HEK293 (cell line): ENCODE data around the gene TRPM5.
A peak's percentile ranks its signal among the peaks of the same experiment; 100 is the strongest.

ENCODE experiments used
- BCL11B ChIP-seq: fragments of 450-650 bp; formaldehyde crosslinking; IDR thresholded peaks from 2 replicates; pipeline ENCODE4 v1.5.1; 2016; ENCODE audit warnings: low read depth, missing biosample characterization, missing genetic modification characterization
- GLI2 ChIP-seq: fragments of 450-650 bp; formaldehyde crosslinking; IDR thresholded peaks from 2 replicates; pipeline ENCODE4; 2017; ENCODE audit warnings: missing biosample characterization, missing genetic modification characterization, low read depth, borderline replicate concordance
- KLF10 ChIP-seq: fragments of 450-650 bp; IDR thresholded peaks from 2 replicates; pipeline ENCODE4 v1.5.1; 2018; ENCODE audit warnings: missing biosample characterization, mild to moderate bottlenecking, missing genetic modification characterization
- KLF16 ChIP-seq: fragments of 450-650 bp; formaldehyde crosslinking; IDR thresholded peaks from 2 replicates; pipeline ENCODE4 v1.5.1; 2017; ENCODE audit warnings: missing biosample characterization, missing genetic modification characterization
- MEIS1 ChIP-seq: sonication (generic); formaldehyde crosslinking; IDR thresholded peaks from 2 replicates; pipeline ENCODE4 v1.8.1; 2022; ENCODE audit warnings: missing genetic modification reagents, mild to moderate bottlenecking, borderline replicate concordance
- PRDM1 ChIP-seq: fragments of 450-650 bp; formaldehyde crosslinking; IDR thresholded peaks from 2 replicates; pipeline ENCODE4; 2016; ENCODE audit warnings: missing biosample characterization, missing genetic modification characterization
- SETDB1 ChIP-seq: IDR thresholded peaks from one replicate; pipeline ENCODE4 v1.6.1; 2017; ENCODE audit warnings: mild to moderate bottlenecking, low read length, moderate library complexity, mixed read lengths; ENCODE audit not compliant: insufficient read length
- TCF7L2 ChIP-seq: IDR thresholded peaks from 2 replicates; pipeline ENCODE4 v1.6.1; 2011; ENCODE audit warnings: low read depth, mild to moderate bottlenecking, inconsistent platforms, low read length, moderate library complexity, borderline replicate concordance
- ZNF114 ChIP-seq: fragments of 450-650 bp; formaldehyde crosslinking; IDR thresholded peaks from 2 replicates; pipeline ENCODE4 v1.5.0; 2017; ENCODE audit warnings: missing biosample characterization, missing genetic modification characterization
- ZNF140 ChIP-seq: fragments of 450-650 bp; formaldehyde crosslinking; IDR thresholded peaks from 2 replicates; pipeline ENCODE4 v1.5.1; 2016; ENCODE audit warnings: missing biosample characterization, missing genetic modification characterization
- ZNF169 ChIP-seq: fragments of 450-650 bp; formaldehyde crosslinking; IDR thresholded peaks from 2 replicates; pipeline ENCODE4 v1.5.1; 2016; ENCODE audit warnings: missing biosample characterization, missing genetic modification characterization
- ZNF19 ChIP-seq: fragments of 450-650 bp; formaldehyde crosslinking; IDR thresholded peaks from 2 replicates; pipeline ENCODE4; 2016; ENCODE audit warnings: missing biosample characterization, missing genetic modification characterization, low read depth
- ZNF202 ChIP-seq: fragments of 450-650 bp; formaldehyde crosslinking; IDR thresholded peaks from 2 replicates; pipeline ENCODE4 v1.5.1; 2016; ENCODE audit warnings: missing biosample characterization, missing genetic modification characterization, borderline replicate concordance
- ZNF292 ChIP-seq: fragments of 450-650 bp; formaldehyde crosslinking; IDR thresholded peaks from 2 replicates; pipeline ENCODE4 v1.5.1; 2016; ENCODE audit warnings: low read depth, missing biosample characterization, missing genetic modification characterization, borderline replicate concordance
- ZNF354C ChIP-seq: fragments of 450-650 bp; formaldehyde crosslinking; IDR thresholded peaks from 2 replicates; pipeline ENCODE4 v1.5.1; 2016; ENCODE audit warnings: missing biosample characterization, missing genetic modification characterization, low read depth, borderline replicate concordance
- ZNF37A ChIP-seq: fragments of 450-650 bp; IDR thresholded peaks from 2 replicates; pipeline ENCODE4 v1.5.1; 2018; ENCODE audit warnings: missing biosample characterization, missing genetic modification characterization
- ZNF555 ChIP-seq: fragments of 450-650 bp; formaldehyde crosslinking; conservative IDR thresholded peaks from 2 replicates; pipeline ENCODE4 v1.5.1; 2017; ENCODE audit warnings: missing biosample characterization, mild to moderate bottlenecking, missing genetic modification characterization, inconsistent platforms
- ZNF610 ChIP-seq: fragments of 450-650 bp; formaldehyde crosslinking; IDR thresholded peaks from 2 replicates; pipeline ENCODE4 v1.5.1; 2016; ENCODE audit warnings: missing biosample characterization, missing genetic modification characterization, borderline replicate concordance
- ZNF658 ChIP-seq: fragments of 450-650 bp; formaldehyde crosslinking; IDR thresholded peaks from 2 replicates; pipeline ENCODE4; 2016; ENCODE audit warnings: missing biosample characterization, missing genetic modification characterization
- ZNF670 ChIP-seq: fragments of 450-650 bp; formaldehyde crosslinking; IDR thresholded peaks from 2 replicates; pipeline ENCODE4 v1.5.1; 2016; ENCODE audit warnings: missing biosample characterization, missing genetic modification characterization, low read depth
- ZNF776 ChIP-seq: fragments of 450-650 bp; formaldehyde crosslinking; IDR thresholded peaks from 2 replicates; pipeline ENCODE4 v1.5.0; 2017; ENCODE audit warnings: missing biosample characterization, missing genetic modification characterization, borderline replicate concordance
- ZNF792 ChIP-seq: fragments of 450-650 bp; formaldehyde crosslinking; IDR thresholded peaks from 2 replicates; pipeline ENCODE4 v1.5.1; 2016; ENCODE audit warnings: missing biosample characterization, missing genetic modification characterization
- ZSCAN23 ChIP-seq: fragments of 450-650 bp; formaldehyde crosslinking; IDR thresholded peaks from 2 replicates; pipeline ENCODE4 v1.5.1; 2016; ENCODE audit warnings: missing biosample characterization, missing genetic modification characterization
- TF ChIP-seq, protein P1 (sequence below): fragments of 450-650 bp; formaldehyde crosslinking; IDR thresholded peaks from 2 replicates; pipeline ENCODE4 v1.5.1; 2017; ENCODE audit warnings: missing biosample characterization, missing genetic modification characterization
- TF ChIP-seq, protein P2 (sequence below): fragments of 450-650 bp; formaldehyde crosslinking; IDR thresholded peaks from 2 replicates; pipeline ENCODE4 v1.5.1; 2017; ENCODE audit warnings: missing biosample characterization, missing genetic modification characterization
- TF ChIP-seq, protein P3 (sequence below): fragments of 450-650 bp; formaldehyde crosslinking; IDR thresholded peaks from 2 replicates; pipeline ENCODE4 v1.5.1; 2016; ENCODE audit warnings: missing biosample characterization, missing genetic modification characterization
- TF ChIP-seq, protein P4 (sequence below): fragments of 450-650 bp; formaldehyde crosslinking; IDR thresholded peaks from 2 replicates; pipeline ENCODE4 v1.5.1; 2016; ENCODE audit warnings: missing biosample characterization, missing genetic modification characterization
- TF ChIP-seq, protein P5 (sequence below): fragments of 450-650 bp; formaldehyde crosslinking; IDR thresholded peaks from 2 replicates; pipeline ENCODE4 v1.5.1; 2016; ENCODE audit warnings: missing biosample characterization, missing genetic modification characterization
- TF ChIP-seq, protein P6 (sequence below): fragments of 450-650 bp; formaldehyde crosslinking; IDR thresholded peaks from 2 replicates; pipeline ENCODE4 v1.5.1; 2016; ENCODE audit warnings: missing biosample characterization, missing genetic modification characterization
- TF ChIP-seq, protein P7 (sequence below): fragments of 450-650 bp; formaldehyde crosslinking; IDR thresholded peaks from 2 replicates; pipeline ENCODE4 v1.5.1; 2016; ENCODE audit warnings: missing biosample characterization, missing genetic modification characterization

TRPM5 gene

DNA sequence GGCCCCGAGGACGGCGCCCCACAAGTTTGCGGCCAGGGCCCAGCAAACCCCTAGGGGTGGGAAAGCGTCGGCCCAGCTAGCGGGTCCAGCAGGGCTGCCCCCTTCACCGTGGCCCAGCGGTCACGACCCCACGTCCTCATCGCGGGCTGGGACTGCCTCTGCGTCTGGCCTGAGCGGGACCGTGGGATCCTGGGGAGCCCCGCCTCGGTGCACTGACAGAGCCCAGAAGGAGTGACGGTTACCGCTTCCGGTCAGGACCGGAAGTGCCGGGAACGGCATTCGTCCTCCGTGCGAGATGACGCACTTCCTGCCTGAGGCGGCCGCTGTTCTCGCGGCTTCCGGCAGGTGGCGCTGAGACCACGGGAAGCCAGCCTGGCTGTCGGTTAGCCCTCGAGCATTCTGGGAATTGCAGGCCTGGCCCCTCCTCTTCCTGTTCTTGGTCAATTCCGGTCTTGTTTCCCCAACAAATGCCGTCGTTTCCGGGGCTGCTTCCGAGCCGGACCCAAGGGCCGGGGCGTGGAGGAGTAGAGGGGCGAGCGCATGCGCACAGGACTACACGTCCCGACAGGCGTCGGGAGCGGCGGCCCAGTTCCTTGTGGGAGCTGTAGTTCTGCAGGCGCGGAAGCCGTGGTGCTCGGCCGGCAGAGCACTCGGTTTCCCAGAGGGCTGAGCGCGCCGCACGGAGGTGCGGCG, 44.1 kb downstream of the TRPM5 start, which contains the start of gene TSSC4 (continued):
- peak; percentile 37; the same call in 1 of the 2 replicates for TF ChIP-seq KLF10 (tag by site-specific recombination)
- TF ChIP-seq, protein P1, sequence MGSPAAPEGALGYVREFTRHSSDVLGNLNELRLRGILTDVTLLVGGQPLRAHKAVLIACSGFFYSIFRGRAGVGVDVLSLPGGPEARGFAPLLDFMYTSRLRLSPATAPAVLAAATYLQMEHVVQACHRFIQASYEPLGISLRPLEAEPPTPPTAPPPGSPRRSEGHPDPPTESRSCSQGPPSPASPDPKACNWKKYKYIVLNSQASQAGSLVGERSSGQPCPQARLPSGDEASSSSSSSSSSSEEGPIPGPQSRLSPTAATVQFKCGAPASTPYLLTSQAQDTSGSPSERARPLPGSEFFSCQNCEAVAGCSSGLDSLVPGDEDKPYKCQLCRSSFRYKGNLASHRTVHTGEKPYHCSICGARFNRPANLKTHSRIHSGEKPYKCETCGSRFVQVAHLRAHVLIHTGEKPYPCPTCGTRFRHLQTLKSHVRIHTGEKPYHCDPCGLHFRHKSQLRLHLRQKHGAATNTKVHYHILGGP = no peak
- TF ChIP-seq, protein P2, sequence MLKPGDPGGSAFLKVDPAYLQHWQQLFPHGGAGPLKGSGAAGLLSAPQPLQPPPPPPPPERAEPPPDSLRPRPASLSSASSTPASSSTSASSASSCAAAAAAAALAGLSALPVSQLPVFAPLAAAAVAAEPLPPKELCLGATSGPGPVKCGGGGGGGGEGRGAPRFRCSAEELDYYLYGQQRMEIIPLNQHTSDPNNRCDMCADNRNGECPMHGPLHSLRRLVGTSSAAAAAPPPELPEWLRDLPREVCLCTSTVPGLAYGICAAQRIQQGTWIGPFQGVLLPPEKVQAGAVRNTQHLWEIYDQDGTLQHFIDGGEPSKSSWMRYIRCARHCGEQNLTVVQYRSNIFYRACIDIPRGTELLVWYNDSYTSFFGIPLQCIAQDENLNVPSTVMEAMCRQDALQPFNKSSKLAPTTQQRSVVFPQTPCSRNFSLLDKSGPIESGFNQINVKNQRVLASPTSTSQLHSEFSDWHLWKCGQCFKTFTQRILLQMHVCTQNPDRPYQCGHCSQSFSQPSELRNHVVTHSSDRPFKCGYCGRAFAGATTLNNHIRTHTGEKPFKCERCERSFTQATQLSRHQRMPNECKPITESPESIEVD = no peak
- TF ChIP-seq ZNF292 (tag by site-specific recombination) = no peak
- no peak for TF ChIP-seq ZNF776 (tag by site-specific recombination)
- TF ChIP-seq, protein P3, sequence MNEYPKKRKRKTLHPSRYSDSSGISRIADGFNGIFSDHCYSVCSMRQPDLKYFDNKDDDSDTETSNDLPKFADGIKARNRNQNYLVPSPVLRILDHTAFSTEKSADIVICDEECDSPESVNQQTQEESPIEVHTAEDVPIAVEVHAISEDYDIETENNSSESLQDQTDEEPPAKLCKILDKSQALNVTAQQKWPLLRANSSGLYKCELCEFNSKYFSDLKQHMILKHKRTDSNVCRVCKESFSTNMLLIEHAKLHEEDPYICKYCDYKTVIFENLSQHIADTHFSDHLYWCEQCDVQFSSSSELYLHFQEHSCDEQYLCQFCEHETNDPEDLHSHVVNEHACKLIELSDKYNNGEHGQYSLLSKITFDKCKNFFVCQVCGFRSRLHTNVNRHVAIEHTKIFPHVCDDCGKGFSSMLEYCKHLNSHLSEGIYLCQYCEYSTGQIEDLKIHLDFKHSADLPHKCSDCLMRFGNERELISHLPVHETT (tag by site-specific recombination) = 0 out of 2 replicates have a peak, but pooled peaks have one; percentile 46
- no peak for TF ChIP-seq ZNF202 (tag by site-specific recombination)
- no peak for TF ChIP-seq ZSCAN23
- TF ChIP-seq ZNF140 (tag by site-specific recombination) = no peak
- no peak for TF ChIP-seq KLF16
- no peak for TF ChIP-seq BCL11B (tag by site-specific recombination)
- TF ChIP-seq, protein P4, sequence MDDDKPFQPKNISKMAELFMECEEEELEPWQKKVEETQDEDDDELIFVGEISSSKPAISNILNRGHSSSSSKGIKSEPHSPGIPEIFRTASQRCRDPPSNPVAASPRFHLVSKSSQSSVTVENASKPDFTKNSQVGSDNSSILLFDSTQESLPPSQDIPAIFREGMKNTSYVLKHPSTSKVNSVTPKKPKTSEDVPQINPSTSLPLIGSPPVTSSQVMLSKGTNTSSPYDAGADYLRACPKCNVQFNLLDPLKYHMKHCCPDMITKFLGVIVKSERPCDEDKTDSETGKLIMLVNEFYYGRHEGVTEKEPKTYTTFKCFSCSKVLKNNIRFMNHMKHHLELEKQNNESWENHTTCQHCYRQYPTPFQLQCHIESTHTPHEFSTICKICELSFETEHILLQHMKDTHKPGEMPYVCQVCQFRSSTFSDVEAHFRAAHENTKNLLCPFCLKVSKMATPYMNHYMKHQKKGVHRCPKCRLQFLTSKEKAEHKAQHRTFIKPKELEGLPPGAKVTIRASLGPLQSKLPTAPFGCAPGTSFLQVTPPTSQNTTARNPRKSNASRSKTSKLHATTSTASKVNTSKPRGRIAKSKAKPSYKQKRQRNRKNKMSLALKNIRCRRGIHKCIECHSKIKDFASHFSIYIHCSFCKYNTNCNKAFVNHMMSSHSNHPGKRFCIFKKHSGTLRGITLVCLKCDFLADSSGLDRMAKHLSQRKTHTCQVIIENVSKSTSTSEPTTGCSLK (tag by site-specific recombination) = no peak
- TF ChIP-seq GLI2 (tag by site-specific recombination) = no peak
- TF ChIP-seq ZNF354C (tag by site-specific recombination) = no peak
- no peak for TF ChIP-seq ZNF658 (tag by site-specific recombination)
- no peak for TF ChIP-seq ZNF555 (tag by site-specific recombination)
- no peak for TF ChIP-seq SETDB1
- TF ChIP-seq, protein P5, sequence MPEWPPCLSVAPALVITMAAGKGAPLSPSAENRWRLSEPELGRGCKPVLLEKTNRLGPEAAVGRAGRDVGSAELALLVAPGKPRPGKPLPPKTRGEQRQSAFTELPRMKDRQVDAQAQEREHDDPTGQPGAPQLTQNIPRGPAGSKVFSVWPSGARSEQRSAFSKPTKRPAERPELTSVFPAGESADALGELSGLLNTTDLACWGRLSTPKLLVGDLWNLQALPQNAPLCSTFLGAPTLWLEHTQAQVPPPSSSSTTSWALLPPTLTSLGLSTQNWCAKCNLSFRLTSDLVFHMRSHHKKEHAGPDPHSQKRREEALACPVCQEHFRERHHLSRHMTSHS (tag by site-specific recombination) = no peak
- TF ChIP-seq, protein P6, sequence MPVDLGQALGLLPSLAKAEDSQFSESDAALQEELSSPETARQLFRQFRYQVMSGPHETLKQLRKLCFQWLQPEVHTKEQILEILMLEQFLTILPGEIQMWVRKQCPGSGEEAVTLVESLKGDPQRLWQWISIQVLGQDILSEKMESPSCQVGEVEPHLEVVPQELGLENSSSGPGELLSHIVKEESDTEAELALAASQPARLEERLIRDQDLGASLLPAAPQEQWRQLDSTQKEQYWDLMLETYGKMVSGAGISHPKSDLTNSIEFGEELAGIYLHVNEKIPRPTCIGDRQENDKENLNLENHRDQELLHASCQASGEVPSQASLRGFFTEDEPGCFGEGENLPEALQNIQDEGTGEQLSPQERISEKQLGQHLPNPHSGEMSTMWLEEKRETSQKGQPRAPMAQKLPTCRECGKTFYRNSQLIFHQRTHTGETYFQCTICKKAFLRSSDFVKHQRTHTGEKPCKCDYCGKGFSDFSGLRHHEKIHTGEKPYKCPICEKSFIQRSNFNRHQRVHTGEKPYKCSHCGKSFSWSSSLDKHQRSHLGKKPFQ (tag by site-specific recombination) = no peak
- TF ChIP-seq MEIS1 (CRISPR knock-in tag) = no peak
- no peak for TF ChIP-seq ZNF19 (tag by site-specific recombination)
- TF ChIP-seq ZNF114 = no peak
- no peak for TF ChIP-seq TCF7L2
- no peak for TF ChIP-seq ZNF169 (tag by site-specific recombination)
- TF ChIP-seq, protein P7, sequence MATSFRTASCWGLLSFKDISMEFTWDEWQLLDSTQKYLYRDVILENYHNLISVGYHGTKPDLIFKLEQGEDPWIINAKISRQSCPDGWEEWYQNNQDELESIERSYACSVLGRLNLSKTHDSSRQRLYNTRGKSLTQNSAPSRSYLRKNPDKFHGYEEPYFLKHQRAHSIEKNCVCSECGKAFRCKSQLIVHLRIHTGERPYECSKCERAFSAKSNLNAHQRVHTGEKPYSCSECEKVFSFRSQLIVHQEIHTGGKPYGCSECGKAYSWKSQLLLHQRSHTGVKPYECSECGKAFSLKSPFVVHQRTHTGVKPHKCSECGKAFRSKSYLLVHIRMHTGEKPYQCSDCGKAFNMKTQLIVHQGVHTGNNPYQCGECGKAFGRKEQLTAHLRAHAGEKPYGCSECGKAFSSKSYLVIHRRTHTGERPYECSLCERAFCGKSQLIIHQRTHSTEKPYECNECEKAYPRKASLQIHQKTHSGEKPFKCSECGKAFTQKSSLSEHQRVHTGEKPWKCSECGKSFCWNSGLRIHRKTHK (tag by site-specific recombination) = no peak
- TF ChIP-seq ZNF610 (tag by site-specific recombination) = no peak
- TF ChIP-seq PRDM1 = no peak
- no peak for TF ChIP-seq ZNF670
- no peak for TF ChIP-seq ZNF792 (tag by site-specific recombination)
- TF ChIP-seq ZNF37A = no peak
